ENCODE results near the gene ZNF610. TPM values are rescaled to one million over a fixed set of nuclear protein-coding genes. Genes with fewer than 3 reads are reported as not detected.

Gene ZNF610
- total and polyA plus RNA-seq, 2 of the 13 experiments (the other 11 are each of a cell fraction or from before 2014, with no cell fraction given): 0.32 to 0.69 TPM

DNA sequence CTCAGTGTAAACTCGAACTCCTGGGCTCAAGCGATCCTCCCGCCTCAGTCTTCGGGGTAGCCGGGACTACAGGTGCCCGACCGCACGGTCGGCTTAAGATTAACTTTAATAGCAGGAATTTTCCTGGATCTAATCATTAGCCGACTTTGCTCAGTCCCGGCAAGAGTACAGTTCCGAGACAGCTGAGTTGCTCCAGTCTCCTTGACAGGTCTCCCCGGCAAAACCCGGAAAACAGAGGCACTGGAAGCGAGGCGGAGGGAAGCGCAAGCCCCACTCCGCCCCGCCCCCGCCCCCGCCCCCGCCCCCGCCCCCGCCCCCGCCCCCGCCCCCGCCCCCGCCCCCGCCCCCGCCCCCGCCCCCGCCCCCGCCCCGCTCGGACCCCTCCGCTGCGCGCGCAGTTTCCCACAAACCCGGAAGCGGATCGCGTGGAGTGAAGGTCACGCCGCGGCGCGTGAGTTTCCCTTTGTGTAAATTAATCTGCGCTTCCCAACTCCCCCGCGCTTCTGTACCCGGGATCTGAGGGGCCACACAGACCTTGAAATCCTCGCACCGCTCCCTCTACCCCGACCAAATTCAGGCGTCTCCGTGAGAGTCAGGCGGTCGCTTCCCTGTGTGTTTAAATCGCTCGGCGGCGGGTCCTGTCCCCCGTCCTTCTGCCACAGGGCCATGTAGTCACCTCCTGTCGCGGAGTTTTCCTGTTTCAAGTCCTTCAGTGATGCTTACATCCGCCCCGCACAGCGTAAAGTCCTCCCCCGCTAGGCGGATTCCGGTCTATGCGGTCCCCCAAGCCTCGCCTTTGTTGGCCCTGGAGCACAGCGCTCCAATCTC, 39.1 kb upstream of the ZNF610 start, which contains the start of gene ZNF480 (continued):
- TF ChIP-seq, protein P1, sequence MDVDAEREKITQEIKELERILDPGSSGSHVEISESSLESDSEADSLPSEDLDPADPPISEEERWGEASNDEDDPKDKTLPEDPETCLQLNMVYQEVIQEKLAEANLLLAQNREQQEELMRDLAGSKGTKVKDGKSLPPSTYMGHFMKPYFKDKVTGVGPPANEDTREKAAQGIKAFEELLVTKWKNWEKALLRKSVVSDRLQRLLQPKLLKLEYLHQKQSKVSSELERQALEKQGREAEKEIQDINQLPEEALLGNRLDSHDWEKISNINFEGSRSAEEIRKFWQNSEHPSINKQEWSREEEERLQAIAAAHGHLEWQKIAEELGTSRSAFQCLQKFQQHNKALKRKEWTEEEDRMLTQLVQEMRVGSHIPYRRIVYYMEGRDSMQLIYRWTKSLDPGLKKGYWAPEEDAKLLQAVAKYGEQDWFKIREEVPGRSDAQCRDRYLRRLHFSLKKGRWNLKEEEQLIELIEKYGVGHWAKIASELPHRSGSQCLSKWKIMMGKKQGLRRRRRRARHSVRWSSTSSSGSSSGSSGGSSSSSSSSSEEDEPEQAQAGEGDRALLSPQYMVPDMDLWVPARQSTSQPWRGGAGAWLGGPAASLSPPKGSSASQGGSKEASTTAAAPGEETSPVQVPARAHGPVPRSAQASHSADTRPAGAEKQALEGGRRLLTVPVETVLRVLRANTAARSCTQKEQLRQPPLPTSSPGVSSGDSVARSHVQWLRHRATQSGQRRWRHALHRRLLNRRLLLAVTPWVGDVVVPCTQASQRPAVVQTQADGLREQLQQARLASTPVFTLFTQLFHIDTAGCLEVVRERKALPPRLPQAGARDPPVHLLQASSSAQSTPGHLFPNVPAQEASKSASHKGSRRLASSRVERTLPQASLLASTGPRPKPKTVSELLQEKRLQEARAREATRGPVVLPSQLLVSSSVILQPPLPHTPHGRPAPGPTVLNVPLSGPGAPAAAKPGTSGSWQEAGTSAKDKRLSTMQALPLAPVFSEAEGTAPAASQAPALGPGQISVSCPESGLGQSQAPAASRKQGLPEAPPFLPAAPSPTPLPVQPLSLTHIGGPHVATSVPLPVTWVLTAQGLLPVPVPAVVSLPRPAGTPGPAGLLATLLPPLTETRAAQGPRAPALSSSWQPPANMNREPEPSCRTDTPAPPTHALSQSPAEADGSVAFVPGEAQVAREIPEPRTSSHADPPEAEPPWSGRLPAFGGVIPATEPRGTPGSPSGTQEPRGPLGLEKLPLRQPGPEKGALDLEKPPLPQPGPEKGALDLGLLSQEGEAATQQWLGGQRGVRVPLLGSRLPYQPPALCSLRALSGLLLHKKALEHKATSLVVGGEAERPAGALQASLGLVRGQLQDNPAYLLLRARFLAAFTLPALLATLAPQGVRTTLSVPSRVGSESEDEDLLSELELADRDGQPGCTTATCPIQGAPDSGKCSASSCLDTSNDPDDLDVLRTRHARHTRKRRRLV (CRISPR knock-in tag; IDR thresholded peaks at IDR 0.05): no peak
- TF ChIP-seq, protein P2, sequence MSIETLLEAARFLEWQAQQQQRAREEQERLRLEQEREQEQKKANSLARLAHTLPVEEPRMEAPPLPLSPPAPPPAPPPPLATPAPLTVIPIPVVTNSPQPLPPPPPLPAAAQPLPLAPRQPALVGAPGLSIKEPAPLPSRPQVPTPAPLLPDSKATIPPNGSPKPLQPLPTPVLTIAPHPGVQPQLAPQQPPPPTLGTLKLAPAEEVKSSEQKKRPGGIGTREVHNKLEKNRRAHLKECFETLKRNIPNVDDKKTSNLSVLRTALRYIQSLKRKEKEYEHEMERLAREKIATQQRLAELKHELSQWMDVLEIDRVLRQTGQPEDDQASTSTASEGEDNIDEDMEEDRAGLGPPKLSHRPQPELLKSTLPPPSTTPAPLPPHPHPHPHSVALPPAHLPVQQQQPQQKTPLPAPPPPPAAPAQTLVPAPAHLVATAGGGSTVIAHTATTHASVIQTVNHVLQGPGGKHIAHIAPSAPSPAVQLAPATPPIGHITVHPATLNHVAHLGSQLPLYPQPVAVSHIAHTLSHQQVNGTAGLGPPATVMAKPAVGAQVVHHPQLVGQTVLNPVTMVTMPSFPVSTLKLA (IDR thresholded peaks at IDR 0.05): no peak
- TF ChIP-seq, protein P3, sequence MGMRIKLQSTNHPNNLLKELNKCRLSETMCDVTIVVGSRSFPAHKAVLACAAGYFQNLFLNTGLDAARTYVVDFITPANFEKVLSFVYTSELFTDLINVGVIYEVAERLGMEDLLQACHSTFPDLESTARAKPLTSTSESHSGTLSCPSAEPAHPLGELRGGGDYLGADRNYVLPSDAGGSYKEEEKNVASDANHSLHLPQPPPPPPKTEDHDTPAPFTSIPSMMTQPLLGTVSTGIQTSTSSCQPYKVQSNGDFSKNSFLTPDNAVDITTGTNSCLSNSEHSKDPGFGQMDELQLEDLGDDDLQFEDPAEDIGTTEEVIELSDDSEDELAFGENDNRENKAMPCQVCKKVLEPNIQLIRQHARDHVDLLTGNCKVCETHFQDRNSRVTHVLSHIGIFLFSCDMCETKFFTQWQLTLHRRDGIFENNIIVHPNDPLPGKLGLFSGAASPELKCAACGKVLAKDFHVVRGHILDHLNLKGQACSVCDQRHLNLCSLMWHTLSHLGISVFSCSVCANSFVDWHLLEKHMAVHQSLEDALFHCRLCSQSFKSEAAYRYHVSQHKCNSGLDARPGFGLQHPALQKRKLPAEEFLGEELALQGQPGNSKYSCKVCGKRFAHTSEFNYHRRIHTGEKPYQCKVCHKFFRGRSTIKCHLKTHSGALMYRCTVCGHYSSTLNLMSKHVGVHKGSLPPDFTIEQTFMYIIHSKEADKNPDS (CRISPR knock-in tag; IDR thresholded peaks at IDR 0.05): no peak
- TF ChIP-seq ZNF484 (CRISPR knock-in tag; IDR thresholded peaks at IDR 0.05; ENCODE audit: borderline replicate concordance, low read depth) (no peak), ZNF430 (CRISPR knock-in tag; IDR thresholded peaks at IDR 0.05) (no peak; the same call in 1 of the 2 replicates), ZNF569 (CRISPR knock-in tag; IDR thresholded peaks at IDR 0.05; ENCODE audit: borderline replicate concordance) (no peak), JUNB (CRISPR knock-in tag; IDR thresholded peaks at IDR 0.05; ENCODE audit: borderline replicate concordance) (no peak), TRIM24 (CRISPR knock-in tag; IDR thresholded peaks at IDR 0.05) (no peak), AHR (CRISPR knock-in tag; IDR thresholded peaks at IDR 0.05) (no peak)
- TF ChIP-seq, protein P4, sequence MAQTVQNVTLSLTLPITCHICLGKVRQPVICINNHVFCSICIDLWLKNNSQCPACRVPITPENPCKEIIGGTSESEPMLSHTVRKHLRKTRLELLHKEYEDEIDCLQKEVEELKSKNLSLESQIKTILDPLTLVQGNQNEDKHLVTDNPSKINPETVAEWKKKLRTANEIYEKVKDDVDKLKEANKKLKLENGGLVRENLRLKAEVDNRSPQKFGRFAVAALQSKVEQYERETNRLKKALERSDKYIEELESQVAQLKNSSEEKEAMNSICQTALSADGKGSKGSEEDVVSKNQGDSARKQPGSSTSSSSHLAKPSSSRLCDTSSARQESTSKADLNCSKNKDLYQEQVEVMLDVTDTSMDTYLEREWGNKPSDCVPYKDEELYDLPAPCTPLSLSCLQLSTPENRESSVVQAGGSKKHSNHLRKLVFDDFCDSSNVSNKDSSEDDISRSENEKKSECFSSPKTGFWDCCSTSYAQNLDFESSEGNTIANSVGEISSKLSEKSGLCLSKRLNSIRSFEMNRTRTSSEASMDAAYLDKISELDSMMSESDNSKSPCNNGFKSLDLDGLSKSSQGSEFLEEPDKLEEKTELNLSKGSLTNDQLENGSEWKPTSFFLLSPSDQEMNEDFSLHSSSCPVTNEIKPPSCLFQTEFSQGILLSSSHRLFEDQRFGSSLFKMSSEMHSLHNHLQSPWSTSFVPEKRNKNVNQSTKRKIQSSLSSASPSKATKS (CRISPR knock-in tag; IDR thresholded peaks at IDR 0.05): no peak

Measured in HepG2 (cell line).